HepG2 (cell line): Measurements from ENCODE around the gene PALM3. TPM values are rescaled to one million over a fixed set of nuclear protein-coding genes. Genes with fewer than 3 reads are reported as not detected.

Experiments
- ARNT ChIP-seq: fragments of 450-650 bp; IDR thresholded peaks from 2 replicates; pipeline ENCODE4 v1.6.1; 2017
- CCAR2 ChIP-seq: fragments of 200-400 bp; formaldehyde crosslinking; optimal IDR thresholded peaks from 2 replicates; pipeline ENCODE3; 2018; ENCODE audit warnings: low read depth, mild to moderate bottlenecking, low read length, moderate library complexity
- FOXA1 ChIP-seq, 2 experiments: fragments of 450-650 bp in 1 of 2; sonication (generic) in 1 of 2; formaldehyde crosslinking in 1 of 2; IDR thresholded peaks; 2 replicates each; pipeline versions ENCODE4 v1.4.0 to v1.6.1; 2016 to 2020; ENCODE audit warnings: missing genetic modification reagents in 1 of 2
- HDAC1 ChIP-seq: sonication (generic); formaldehyde crosslinking; IDR thresholded peaks from 2 replicates; pipeline ENCODE4 v1.5.1; 2020; ENCODE audit warnings: mild to moderate bottlenecking, missing genetic modification reagents
- HNRNPLL ChIP-seq: fragments of 200-400 bp; formaldehyde crosslinking; IDR thresholded peaks from 2 replicates; pipeline ENCODE4 v1.6.1; 2017; ENCODE audit warnings: mild to moderate bottlenecking, low read depth, low read length; ENCODE audit not compliant: poor library complexity, severe bottlenecking
- KIAA2018 ChIP-seq: sonication (generic); formaldehyde crosslinking; IDR thresholded peaks from 2 replicates; pipeline ENCODE4 v1.5.0; 2020; ENCODE audit warnings: mild to moderate bottlenecking, missing genetic modification reagents, borderline replicate concordance
- MED1 ChIP-seq: sonication (generic); formaldehyde crosslinking; IDR thresholded peaks from 2 replicates; pipeline ENCODE4 v1.4.0; 2020; ENCODE audit warnings: missing genetic modification reagents
- MZF1 ChIP-seq: sonication (generic); formaldehyde crosslinking; IDR thresholded peaks from 2 replicates; pipeline ENCODE4 v1.8.1; 2023; ENCODE audit warnings: mild to moderate bottlenecking, missing genetic modification reagents, borderline replicate concordance
- RELA ChIP-seq: sonication (generic); formaldehyde crosslinking; IDR thresholded peaks from 2 replicates; pipeline ENCODE4 v1.4.0; 2020; ENCODE audit warnings: missing genetic modification reagents
- SRY ChIP-seq: sonication (generic); formaldehyde crosslinking; IDR thresholded peaks from 2 replicates; pipeline ENCODE4 v1.8.0; 2022; ENCODE audit warnings: mild to moderate bottlenecking, missing genetic modification reagents
- TCF12 ChIP-seq, 2 experiments: fragments of 450-650 bp in 1 of 2; sonication (generic) in 1 of 2; formaldehyde crosslinking in 1 of 2; IDR thresholded peaks; 2 replicates each; pipeline versions ENCODE4 v1.6.1 to v1.8.0; 2017 to 2022; ENCODE audit warnings: antibody characterized with exemption in 1 of 2, mild to moderate bottlenecking in 1 of 2, missing genetic modification reagents in 1 of 2, moderate library complexity in 1 of 2
- TEAD2 ChIP-seq: sonication (generic); formaldehyde crosslinking; IDR thresholded peaks from 2 replicates; pipeline ENCODE4 v1.9.0; 2021; ENCODE audit warnings: missing genetic modification reagents
- WIZ ChIP-seq: sonication (generic); formaldehyde crosslinking; IDR thresholded peaks from 2 replicates; pipeline ENCODE4 v1.5.1; 2020; ENCODE audit warnings: mild to moderate bottlenecking, missing genetic modification reagents
- ZBTB39 ChIP-seq: sonication (generic); formaldehyde crosslinking; IDR thresholded peaks from 2 replicates; pipeline ENCODE4 v1.5.0; 2020; ENCODE audit warnings: missing genetic modification reagents
- ZFY ChIP-seq: sonication (generic); formaldehyde crosslinking; IDR thresholded peaks from 2 replicates; pipeline ENCODE4 v1.4.0; 2020; ENCODE audit warnings: missing genetic modification reagents
- ZNF468 ChIP-seq: sonication (generic); formaldehyde crosslinking; IDR thresholded peaks from 2 replicates; pipeline ENCODE4 v1.8.0; 2022; ENCODE audit warnings: mild to moderate bottlenecking, moderate library complexity, missing genetic modification reagents
- ZNF576 ChIP-seq: sonication (generic); formaldehyde crosslinking; IDR thresholded peaks from 2 replicates; pipeline ENCODE4 v1.4.0; 2020; ENCODE audit warnings: mild to moderate bottlenecking, missing genetic modification reagents
- ZZZ3 ChIP-seq: sonication (generic); formaldehyde crosslinking; IDR thresholded peaks from 2 replicates; pipeline ENCODE4 v1.4.0; 2020; ENCODE audit warnings: missing genetic modification reagents, mild to moderate bottlenecking, borderline replicate concordance
- polyA plus RNA-seq, 8 experiments: library from polyadenylated mRNA; depleted of rRNA in 3 of 8; stranded (reverse) in 7 of 8; unstranded in 1 of 8; fragments of >200 nt; fragmentation: Illumina TruSeq in 4 of 8; extraction: Trizol in 4 of 8; gene quantifications; 2 replicates each; pipeline versions ENCODE4 v1.2.1 to v1.2.3, GENCODE V29; 2011 to 2016; ENCODE audit warnings: low read depth in 4 of 8, missing spikeins in 1 of 8, mixed read lengths in 1 of 8; ENCODE audit not compliant: insufficient read depth in 1 of 8
- total RNA-seq, 5 experiments: library from RNA; depleted of rRNA; stranded (reverse); fragments of >200 nt; fragmentation: Illumina TruSeq; extraction: Trizol; gene quantifications; 2 replicates each; pipeline ENCODE4 v1.2.3, GENCODE V29; 2016; ENCODE audit warnings: low read depth in 1 of 5

Gene PALM3
- total and polyA plus RNA-seq, 2 of the 13 experiments (the other 11 are each of a cell fraction or from before 2014, with no cell fraction given), result 0.79 to 2.4 TPM

GRCh38 chr19:14073925-14074838 lies 12.3 kb upstream of the PALM3 start (continued):
- TF ChIP-seq RELA (no peak), ZNF468 (CRISPR knock-in tag) (no peak), TCF12 (IDR thresholded peaks at IDR 0.05) (no peak), TCF12 (CRISPR knock-in tag; IDR thresholded peaks at IDR 0.05) (no peak), CCAR2 (peak; percentile 56), ARNT (no peak), MED1 (0 out of 2 replicates have a peak, but pooled peaks have one; percentile 7), ZZZ3 (CRISPR knock-in tag) (no peak), MZF1 (CRISPR knock-in tag) (no peak), HNRNPLL (peak; percentile 67), KIAA2018 (CRISPR knock-in tag) (no peak), WIZ (CRISPR knock-in tag) (no peak), ZNF576 (CRISPR knock-in tag) (no peak), HDAC1 (peak; percentile 42; the same call in 1 of the 2 replicates), SRY (CRISPR knock-in tag) (no peak), FOXA1 (IDR thresholded peaks at IDR 0.05) (no peak), FOXA1 (CRISPR knock-in tag; IDR thresholded peaks at IDR 0.05) (peak; percentile 59; the same call in 1 of the 2 replicates), TEAD2 (CRISPR knock-in tag) (no peak), ZFY (peak; percentile 28; the same call in 1 of the 2 replicates), ZBTB39 (CRISPR knock-in tag) (no peak)
